Adrenal gland (tissue), 5 donors: ENCODE data around the gene TRIM8.

ENCODE experiments used
- CTCF ChIP-seq, 6 experiments: fragments of 450-650 bp in 4 of 6; fragments of 200-600 bp in 2 of 6; sonication (generic) in 1 of 6; IDR thresholded peaks; 1 replicate in 5 of 6; 2 replicates in 1 of 6; pipeline versions ENCODE4 v1.5.1 to v1.8.0; 2016 to 2021; ENCODE audit warnings: antibody characterized with exemption in 6 of 6, mild to moderate bottlenecking in 2 of 6, moderate library complexity in 1 of 6
- POLR2A ChIP-seq, 2 donors: fragments of 450-650 bp; IDR thresholded peaks; one replicate each; pipeline ENCODE4 v1.6.1; 2017; ENCODE audit warnings: antibody characterized with exemption in 2 of 2, mild to moderate bottlenecking in 2 of 2, moderate library complexity in 1 of 2
- donor health status: DM: no; HTN: no; CAD: no.

- TF ChIP-seq CTCF (IDR thresholded peaks at IDR 0.05), result peak in 1 of 6 experiments; percentile 4
- TF ChIP-seq POLR2A (IDR thresholded peaks at IDR 0.05), result no peak
These were observed 25.9 kb downstream of the TRIM8 start for GRCh38 chr10:102670065-102670670.
